Activated CD8-positive, alpha-beta T cell treated with anti-CD3 and anti-CD28 coated beads, Interleukin-2, amount 10 ng/mL, durations not matched to agents 7 days and 5 days (primary cell): ENCODE measurements around the gene NEK11. TPM values are rescaled to one million over a fixed set of nuclear protein-coding genes. Genes with fewer than 3 reads are reported as not detected.

Experiments
- ATAC-seq: fragments of 150-1000 bp; cut with Tn5 transposase; one replicate; pipeline ENCODE4 v1.10.0; 2021; ENCODE audit warnings: moderate library complexity
- CTCF ChIA-PET: fragments of 350-600 bp; sonication (Branson Sonifier 250); formaldehyde crosslinking; loops from one replicate; lab custom pipeline; 2021; ENCODE audit warnings: antibody characterized with exemption; lab: Charles Lee
- POLR2A ChIA-PET: fragments of 350-600 bp; sonication (Branson Sonifier 250); formaldehyde crosslinking; loops from one replicate; lab custom pipeline; 2021; ENCODE audit warnings: antibody characterized with exemption; lab: Charles Lee
- DNase-seq: peaks from one replicate; pipeline ENCODE4 v3.0.0-alpha.2; 2020
- H3K27ac Mint-ChIP-seq: one replicate; pipeline ENCODE4 v1.8.0; 2021; ENCODE audit warnings: mild to moderate bottlenecking, mixed read lengths
- H3K27me3 Mint-ChIP-seq: one replicate; pipeline ENCODE4 v1.8.0; 2021; ENCODE audit warnings: low read depth, mixed read lengths
- H3K36me3 Mint-ChIP-seq: one replicate; pipeline ENCODE4 v1.8.0; 2021; ENCODE audit warnings: low read depth, mixed read lengths
- H3K4me1 Mint-ChIP-seq: one replicate; pipeline ENCODE4 v1.8.0; 2021; ENCODE audit warnings: low read depth, mixed read lengths
- H3K4me3 Mint-ChIP-seq: one replicate; pipeline ENCODE4 v1.8.0; 2021; ENCODE audit warnings: mild to moderate bottlenecking, mixed read lengths
- H3K9me3 Mint-ChIP-seq: one replicate; pipeline ENCODE4 v1.8.0; 2022; ENCODE audit warnings: mixed read lengths; ENCODE audit not compliant: insufficient read depth
- total RNA-seq, 2 experiments: library from RNA; stranded (reverse); gene quantifications; one replicate each; pipeline ENCODE4 v1.2.3, GENCODE V29; 2021

The NEK11 gene
- total RNA-seq, result 1 to 10 TPM in 1 of 2 experiments, under 1 TPM in 1; 0.58 to 1.7 TPM

GRCh38 chr3:131026321-131027151 lies at the start of gene NEK11, which contains the start of gene ASTE1:
Gene NEK11, plus strand, starts transcription at chr3:131026877. Its CDS starts 2,832 bp downstream, at chr3:131029709.
Gene ASTE1, minus strand, starts transcription at chr3:131026825. Its CDS starts 1,519 bp downstream, at chr3:131025306.
- peak; percentile 97 for ATAC-seq
- peaks cover 28% of the 10 kb centered on the region for H3K36me3 Mint-ChIP-seq
- POLR2A ChIA-PET, result interaction anchor here (0.7 to 4.3 kb wide), 14 partner anchors 9 to 1524 kb away, joined by 3 to 25 read pairs (median 4); partner anchors contain the start of genes ATP2C1 and DNAJC13
- no peaks in the 10 kb centered on the region for H3K27me3 Mint-ChIP-seq
- CTCF ChIA-PET, result interaction anchor here (0.8 to 3.5 kb wide), 9 partner anchors 10 to 521 kb away, joined by 3 to 26 read pairs (median 4); partner anchors contain the start of gene ATP2C1
- no peaks in the 10 kb centered on the region for H3K9me3 Mint-ChIP-seq
- peak; percentile 94 for DNase-seq
- peaks cover 41% of the 10 kb centered on the region for H3K4me1 Mint-ChIP-seq
- H3K27ac Mint-ChIP-seq, result peak within 1 kb of the TSS; percentile 96
- peak within 1 kb of the TSS; percentile 82 for H3K4me3 Mint-ChIP-seq

- POLR2A ChIA-PET, result no interaction called here
- DNase-seq (no peak), ATAC-seq (no peak)
- no peaks in the 10 kb centered on the region for H3K27me3 Mint-ChIP-seq
- no peaks in the 10 kb centered on the region for H3K9me3 Mint-ChIP-seq
- no peak overlapping the region for H3K27ac Mint-ChIP-seq
- H3K36me3 Mint-ChIP-seq, result peaks cover 17% of the 10 kb centered on the region
- CTCF ChIA-PET, result no interaction called here
- no peaks in the 10 kb centered on the region for H3K4me1 Mint-ChIP-seq
- no peak overlapping the region for H3K4me3 Mint-ChIP-seq
Measured at GRCh38 chr3:130979117-130979516, 47.6 kb upstream of the NEK11 start.

- Mint-ChIP-seq H3K9me3 (no peaks in the 10 kb centered on the region), H3K27me3 (no peaks in the 10 kb centered on the region), H3K36me3 (peaks cover 18% of the 10 kb centered on the region), H3K4me3 (no peak overlapping the region), H3K27ac (no peak overlapping the region), H3K4me1 (no peaks in the 10 kb centered on the region)
- ChIA-PET POLR2A (no interaction called here), CTCF (no interaction called here)
- ATAC-seq (no peak), DNase-seq (no peak)
Measured at GRCh38 chr3:130981469-130981868, 45.2 kb upstream of the NEK11 start.

GRCh38 chr3:130990282-130990681 lies 36.4 kb upstream of the NEK11 start:
- Mint-ChIP-seq H3K27me3 (no peaks in the 10 kb centered on the region), H3K4me3 (no peak overlapping the region), H3K9me3 (no peaks in the 10 kb centered on the region), H3K36me3 (peaks cover 12% of the 10 kb centered on the region), H3K4me1 (no peaks in the 10 kb centered on the region), H3K27ac (no peak overlapping the region)
- no peak for DNase-seq
- ATAC-seq, result no peak
- ChIA-PET POLR2A (no interaction called here), CTCF (no interaction called here)

- H3K27me3 Mint-ChIP-seq, result no peaks in the 10 kb centered on the region
- POLR2A ChIA-PET, result no interaction called here
- H3K4me3 Mint-ChIP-seq, result no peak overlapping the region
Measured at GRCh38 chr3:130991126-130991525, 35.6 kb upstream of the NEK11 start.

GRCh38 chr3:130992344-130992743 lies 34.3 kb upstream of the NEK11 start:
- ChIA-PET POLR2A (no interaction called here), CTCF (interaction anchor here (1.3 kb wide), 1 partner anchor 13 kb away, joined by 3 read pairs; no protein-coding TSS in a partner anchor)
- no peaks in the 10 kb centered on the region for H3K9me3 Mint-ChIP-seq
- H3K4me3 Mint-ChIP-seq, result no peak overlapping the region
- H3K36me3 Mint-ChIP-seq, result peaks cover 15% of the 10 kb centered on the region
- no peak overlapping the region for H3K27ac Mint-ChIP-seq
- H3K27me3 Mint-ChIP-seq, result no peaks in the 10 kb centered on the region
- DNase-seq (no peak), ATAC-seq (no peak)
- H3K4me1 Mint-ChIP-seq, result no peaks in the 10 kb centered on the region

More at GRCh38 chr3:130991126-130991525, 35.6 kb upstream of the NEK11 start:
- H3K4me1 Mint-ChIP-seq, result no peaks in the 10 kb centered on the region
- CTCF ChIA-PET, result no interaction called here
- no peaks in the 10 kb centered on the region for H3K9me3 Mint-ChIP-seq
- no peak overlapping the region for H3K27ac Mint-ChIP-seq
- peaks cover 12% of the 10 kb centered on the region for H3K36me3 Mint-ChIP-seq
- no peak for DNase-seq
- ATAC-seq, result no peak

- ChIA-PET POLR2A (no interaction called here), CTCF (no interaction called here)
- no peak for DNase-seq
- H3K27ac Mint-ChIP-seq, result no peak overlapping the region
- no peak for ATAC-seq
- H3K4me3 Mint-ChIP-seq, result no peak overlapping the region
- H3K36me3 Mint-ChIP-seq, result peaks cover 27% of the 10 kb centered on the region
- H3K4me1 Mint-ChIP-seq, result no peaks in the 10 kb centered on the region
- no peaks in the 10 kb centered on the region for H3K9me3 Mint-ChIP-seq
- no peaks in the 10 kb centered on the region for H3K27me3 Mint-ChIP-seq
Measured at GRCh38 chr3:130997289-130997688, 29.4 kb upstream of the NEK11 start.

GRCh38 chr3:131001071-131001470 lies 25.6 kb upstream of the NEK11 start:
- DNase-seq, result no peak
- H3K27me3 Mint-ChIP-seq, result no peaks in the 10 kb centered on the region
- ChIA-PET POLR2A (no interaction called here), CTCF (no interaction called here)
- H3K9me3 Mint-ChIP-seq, result no peaks in the 10 kb centered on the region
- H3K36me3 Mint-ChIP-seq, result peaks cover 52% of the 10 kb centered on the region
- H3K4me3 Mint-ChIP-seq, result no peak overlapping the region
- no peak for ATAC-seq
- peaks cover 11% of the 10 kb centered on the region for H3K4me1 Mint-ChIP-seq
- H3K27ac Mint-ChIP-seq, result no peak overlapping the region

GRCh38 chr3:131004603-131005002 lies 22.1 kb upstream of the NEK11 start:
- ChIA-PET POLR2A (no interaction called here), CTCF (interaction anchor here (1.2 kb wide), 1 partner anchor 11 kb away, joined by 3 read pairs; no protein-coding TSS in a partner anchor)
- Mint-ChIP-seq H3K4me3 (no peak overlapping the region), H3K36me3 (peaks cover 53% of the 10 kb centered on the region), H3K27me3 (no peaks in the 10 kb centered on the region), H3K4me1 (peaks cover 11% of the 10 kb centered on the region), H3K27ac (peak overlapping the region; percentile 35), H3K9me3 (no peaks in the 10 kb centered on the region)
- DNase-seq, result no peak
- ATAC-seq, result no peak

- POLR2A ChIA-PET, result interaction anchor here (0.7 to 2.1 kb wide), 3 partner anchors 10 to 19 kb away, joined by 3 to 7 read pairs (median 3); partner anchors contain the start of genes ASTE1 and NEK11
- peaks cover 11% of the 10 kb centered on the region for H3K4me1 Mint-ChIP-seq
- H3K36me3 Mint-ChIP-seq, result peaks cover 50% of the 10 kb centered on the region
Measured at GRCh38 chr3:131007256-131007655, 19.4 kb upstream of the NEK11 start.

GRCh38 chr3:131007782-131008181 lies 18.9 kb upstream of the NEK11 start:
- Mint-ChIP-seq H3K36me3 (peaks cover 47% of the 10 kb centered on the region), H3K9me3 (no peaks in the 10 kb centered on the region), H3K27me3 (no peaks in the 10 kb centered on the region), H3K4me3 (no peak overlapping the region), H3K4me1 (peaks cover 11% of the 10 kb centered on the region), H3K27ac (no peak overlapping the region)
- ChIA-PET CTCF (no interaction called here), POLR2A (interaction anchor here (0.7 to 2.1 kb wide), 4 partner anchors 9 to 148 kb away, joined by 3 to 7 read pairs (median 3); partner anchors contain the start of genes ASTE1 and NEK11)
- ATAC-seq (no peak), DNase-seq (no peak)

More at GRCh38 chr3:131007256-131007655, 19.4 kb upstream of the NEK11 start:
- Mint-ChIP-seq H3K4me3 (no peak overlapping the region), H3K9me3 (no peaks in the 10 kb centered on the region), H3K27me3 (no peaks in the 10 kb centered on the region), H3K27ac (no peak overlapping the region)
- CTCF ChIA-PET, result no interaction called here
- ATAC-seq, result no peak
- DNase-seq, result no peak

- POLR2A ChIA-PET, result interaction anchor here (0.7 to 2.1 kb wide), 3 partner anchors 8 to 149 kb away, joined by 3 to 7 read pairs (median 3); partner anchors contain the start of genes ASTE1 and NEK11
- Mint-ChIP-seq H3K27ac (no peak overlapping the region), H3K36me3 (peaks cover 49% of the 10 kb centered on the region)
Measured at GRCh38 chr3:131008326-131008725, 18.4 kb upstream of the NEK11 start.

More at GRCh38 chr3:131008326-131008725, 18.4 kb upstream of the NEK11 start:
- Mint-ChIP-seq H3K4me3 (no peak overlapping the region), H3K27me3 (no peaks in the 10 kb centered on the region), H3K4me1 (peaks cover 11% of the 10 kb centered on the region), H3K9me3 (no peaks in the 10 kb centered on the region)
- DNase-seq (no peak), ATAC-seq (no peak)
- CTCF ChIA-PET, result no interaction called here
